K562 (cell line): ENCODE data around the gene CENPA.

Experiments
- ATF1 ChIP-seq, 2 experiments: fragments of 450-650 bp in 1 of 2; IDR thresholded peaks; 2 replicates each; pipeline ENCODE4 v1.6.1; 2016; ENCODE audit warnings: missing compliant biosample characterization in 1 of 2, missing genetic modification characterization in 1 of 2
- ATF3 ChIP-seq, 2 experiments: fragments of 450-650 bp in 1 of 2; sonication (generic) in 1 of 2; formaldehyde crosslinking in 1 of 2; IDR thresholded peaks in 1 of 2; conservative IDR thresholded peaks in 1 of 2; 2 replicates each; pipeline versions ENCODE4 v1.6.1 to v1.8.1; 2016 to 2023; ENCODE audit warnings: mild to moderate bottlenecking in 2 of 2, moderate library complexity in 2 of 2, inconsistent platforms in 1 of 2, missing genetic modification reagents in 1 of 2
- BCOR ChIP-seq: fragments of 450-650 bp; IDR thresholded peaks from 2 replicates; pipeline ENCODE4 v1.6.1; 2016
- CBX5 ChIP-seq: IDR thresholded peaks from 2 replicates; pipeline ENCODE4 v1.6.1; 2014; ENCODE audit warnings: low read depth, borderline replicate concordance
- NFIC ChIP-seq: fragments of 450-650 bp; IDR thresholded peaks from 2 replicates; pipeline ENCODE4 v1.6.1; 2017; ENCODE audit warnings: mild to moderate bottlenecking, inconsistent platforms
- POLR2AphosphoS5 ChIP-seq: IDR thresholded peaks from 2 replicates; pipeline ENCODE4 v1.6.1; 2011; ENCODE audit warnings: mild to moderate bottlenecking, low read depth, low read length, moderate library complexity; ENCODE audit not compliant: control insufficient read depth, insufficient read depth
- SIN3A ChIP-seq, 2 experiments: fragments of 150-350 bp in 1 of 2; IDR thresholded peaks; 2 replicates each; pipeline ENCODE4 v1.6.1; 2011 to 2016; ENCODE audit warnings: borderline replicate concordance in 2 of 2, low read depth in 2 of 2, low read length in 2 of 2, mild to moderate bottlenecking in 2 of 2, moderate library complexity in 2 of 2; ENCODE audit not compliant: control insufficient read depth in 1 of 2
- SMAD4 ChIP-seq: fragments of 250-450 bp; sonication (Bioruptor Pico); conservative IDR thresholded peaks from 2 replicates; pipeline ENCODE4 v1.8.0; 2021; ENCODE audit warnings: inconsistent platforms, mild to moderate bottlenecking, moderate library complexity
- STAG1 ChIP-seq: sonication (generic); formaldehyde crosslinking; IDR thresholded peaks from 2 replicates; pipeline ENCODE4 v1.5.0; 2020; ENCODE audit warnings: missing genetic modification reagents, borderline replicate concordance
- YY1 ChIP-seq, 3 experiments: IDR thresholded peaks; 2 replicates each; pipeline ENCODE4 v1.6.1; 2011; ENCODE audit warnings: low read length in 2 of 3, mild to moderate bottlenecking in 2 of 3, moderate library complexity in 2 of 3, borderline replicate concordance in 1 of 3, control low read depth in 1 of 3, low read depth in 1 of 3; ENCODE audit not compliant: insufficient read depth in 3 of 3, insufficient replicate concordance in 2 of 3, control insufficient read depth in 1 of 3, insufficient read length in 1 of 3; ENCODE audit errors: extremely low read depth in 1 of 3
- ZNF175 ChIP-seq: fragments of 200-800 bp; sonication (Bioruptor generic); IDR thresholded peaks from 2 replicates; pipeline ENCODE4 v1.6.1; 2016; ENCODE audit warnings: low read depth, mild to moderate bottlenecking, missing genetic modification characterization, missing compliant biosample characterization
- ZSCAN29 ChIP-seq: fragments of 450-650 bp; IDR thresholded peaks from 2 replicates; pipeline ENCODE4 v1.6.1; 2017

GRCh38 chr2:26745609-26746327 is 40.1 kb upstream of the CENPA start:
- TF ChIP-seq BCOR: no peak
- TF ChIP-seq CBX5: no peak
- no peak for TF ChIP-seq SMAD4 (CRISPR knock-in tag)
- no peak for TF ChIP-seq ATF1 (CRISPR knock-in tag; IDR thresholded peaks at IDR 0.05)
- no peak for TF ChIP-seq ATF1 (tag; IDR thresholded peaks at IDR 0.05)
- TF ChIP-seq STAG1: peak; percentile 62; the same call in 1 of the 2 replicates
- TF ChIP-seq SIN3A (IDR thresholded peaks at IDR 0.05; ENCODE audit: borderline replicate concordance in 2 of 2, control insufficient read depth in 1 of 2, low read depth in 2 of 2, low read length in 2 of 2): no peak
- no peak for TF ChIP-seq ATF3 (IDR thresholded peaks at IDR 0.05)
- no peak for TF ChIP-seq ATF3 (CRISPR knock-in tag; conservative IDR thresholded peaks at IDR 0.05)
- no peak for TF ChIP-seq NFIC
- peak in 1 of 3 experiments; percentile 22 for TF ChIP-seq YY1 (IDR thresholded peaks at IDR 0.05; ENCODE audit: borderline replicate concordance in 1 of 3, control insufficient read depth in 1 of 3, extremely low read depth in 1 of 3, insufficient read depth in 3 of 3, insufficient read length in 1 of 3, insufficient replicate concordance in 2 of 3, low read depth in 1 of 3, low read length in 2 of 3)
- no peak for TF ChIP-seq POLR2AphosphoS5
- no peak for TF ChIP-seq ZSCAN29
- no peak for TF ChIP-seq ZNF175 (CRISPR knock-in tag)
